ENCODE results near the gene UBTD1.
"Not testable (repeated sequence)": the region's sequence is repeated elsewhere in the genome, so short reads cannot be mapped to it uniquely, and the experiment has no call there.

The UBTD1 gene

GRCh38 chr10:97567891-97568290, 69.2 kb downstream of the UBTD1 start:
- Histone ChIP-seq H4K20me1 (no peaks in the 10 kb centered on the region), H3K4me2 (no peak overlapping the region)

GRCh38 chr10:97570146-97570788, 71.5 kb downstream of the UBTD1 start:
- Histone ChIP-seq H3K4me3 (no peak overlapping the region), H3K27me3 (no peaks in the 10 kb centered on the region), H3K9me3 (no peaks in the 10 kb centered on the region), H3K36me3 (no peaks in the 10 kb centered on the region), H4K20me1 (no peaks in the 10 kb centered on the region), H3K4me1 (peaks cover 25% of the 10 kb centered on the region), H3K9ac (no peak overlapping the region), H3K4me2 (no peak overlapping the region; the same call in 1 of the 2 replicates), H3K27ac (no peak overlapping the region)
- no peak for TF ChIP-seq Cebpa-rat (IDR thresholded peaks at IDR 0.05)

More at GRCh38 chr10:97567891-97568290, 69.2 kb downstream of the UBTD1 start:
- Histone ChIP-seq H3K27me3 (no peaks in the 10 kb centered on the region), H3K4me3 (no peak overlapping the region), H3K9me3 (peaks cover 3% of the 10 kb centered on the region; the same call in 1 of the 2 replicates), H3K9ac (no peak overlapping the region), H3K27ac (no peak overlapping the region), H3K4me1 (peaks cover 22% of the 10 kb centered on the region), H3K36me3 (no peaks in the 10 kb centered on the region)
- no peak for TF ChIP-seq Cebpa-rat (IDR thresholded peaks at IDR 0.05)

GRCh38 chr10:97570789-97571471, 72.2 kb downstream of the UBTD1 start:
- Histone ChIP-seq H3K36me3 (no peaks in the 10 kb centered on the region), H3K27ac (no peak overlapping the region), H3K4me1 (peaks cover 25% of the 10 kb centered on the region), H3K9me3 (no peaks in the 10 kb centered on the region), H3K4me3 (no peak overlapping the region), H3K4me2 (no peak overlapping the region; the same call in 1 of the 2 replicates), H4K20me1 (no peaks in the 10 kb centered on the region), H3K9ac (no peak overlapping the region), H3K27me3 (no peaks in the 10 kb centered on the region)
- no peak for TF ChIP-seq Cebpa-rat (IDR thresholded peaks at IDR 0.05)

GRCh38 chr10:97571622-97572021, 72.9 kb downstream of the UBTD1 start:
- Histone ChIP-seq H3K27me3 (no peaks in the 10 kb centered on the region), H3K4me3 (no peak overlapping the region), H3K9ac (no peak overlapping the region; the same call in 1 of the 2 replicates), H4K20me1 (no peaks in the 10 kb centered on the region), H3K27ac (0 out of 2 replicates have a peak overlapping the region, but pooled peaks have one; percentile 2), H3K4me2 (no peak overlapping the region), H3K9me3 (no peaks in the 10 kb centered on the region), H3K4me1 (peaks cover 25% of the 10 kb centered on the region), H3K36me3 (no peaks in the 10 kb centered on the region)
- TF ChIP-seq Cebpa-rat (IDR thresholded peaks at IDR 0.05): no peak

- Histone ChIP-seq H3K4me3 (no peak within 1 kb of the TSS), H3K9me3 (no peaks in the 10 kb centered on the region), H3K4me2 (peak within 1 kb of the TSS; percentile 13; the same call in 1 of the 2 replicates), H3K9ac (no peak within 1 kb of the TSS; the same call in 1 of the 2 replicates), H3K4me1 (peaks cover 25% of the 10 kb centered on the region), H3K27ac (0 out of 2 replicates have a peak within 1 kb of the TSS, but pooled peaks have one; percentile 2), H3K27me3 (no peaks in the 10 kb centered on the region), H3K36me3 (no peaks in the 10 kb centered on the region), H4K20me1 (no peaks in the 10 kb centered on the region)
- no peak for TF ChIP-seq Cebpa-rat (IDR thresholded peaks at IDR 0.05)
Observed at GRCh38 chr10:97572214-97572989, 73.7 kb downstream of the UBTD1 start, which contains the start of gene ANKRD2. Gene ANKRD2, plus strand, starts transcription at chr10:97572779. Its CDS starts 10 bp downstream, at chr10:97572789.

GRCh38 chr10:97573021-97573420, 74.3 kb downstream of the UBTD1 start:
- H4K20me1 ChIP-seq: no peaks in the 10 kb centered on the region
- no peaks in the 10 kb centered on the region for H3K36me3 ChIP-seq
- peak overlapping the region; percentile 13; the same call in 1 of the 2 replicates for H3K4me2 ChIP-seq
- no peaks in the 10 kb centered on the region for H3K27me3 ChIP-seq
- H3K9ac ChIP-seq: no peak overlapping the region
- no peak for TF ChIP-seq Cebpa-rat (IDR thresholded peaks at IDR 0.05)
- H3K4me3 ChIP-seq: no peak overlapping the region
- peaks cover 25% of the 10 kb centered on the region for H3K4me1 ChIP-seq
- H3K27ac ChIP-seq: no peak overlapping the region
- H3K9me3 ChIP-seq: no peaks in the 10 kb centered on the region

GRCh38 chr10:97573672-97574071, 74.9 kb downstream of the UBTD1 start:
- Histone ChIP-seq H3K27ac (no peak overlapping the region), H3K4me3 (no peak overlapping the region), H3K4me2 (no peak overlapping the region), H3K9ac (no peak overlapping the region), H3K9me3 (no peaks in the 10 kb centered on the region), H3K4me1 (peaks cover 25% of the 10 kb centered on the region), H4K20me1 (no peaks in the 10 kb centered on the region), H3K27me3 (no peaks in the 10 kb centered on the region), H3K36me3 (no peaks in the 10 kb centered on the region)
- TF ChIP-seq Cebpa-rat (IDR thresholded peaks at IDR 0.05): no peak

GRCh38 chr10:97574374-97575126, 75.8 kb downstream of the UBTD1 start:
- H3K9ac ChIP-seq: no peak overlapping the region
- no peak overlapping the region for H3K4me3 ChIP-seq
- no peaks in the 10 kb centered on the region for H3K36me3 ChIP-seq
- H3K27ac ChIP-seq: no peak overlapping the region
- H4K20me1 ChIP-seq: no peaks in the 10 kb centered on the region
- peaks cover 25% of the 10 kb centered on the region for H3K4me1 ChIP-seq
- no peaks in the 10 kb centered on the region for H3K9me3 ChIP-seq
- no peaks in the 10 kb centered on the region for H3K27me3 ChIP-seq
- H3K4me2 ChIP-seq: no peak overlapping the region
- no peak for TF ChIP-seq Cebpa-rat (IDR thresholded peaks at IDR 0.05)

GRCh38 chr10:97575127-97575668, 76.5 kb downstream of the UBTD1 start:
- Histone ChIP-seq H3K4me3 (no peak overlapping the region), H3K9ac (no peak overlapping the region), H3K4me2 (no peak overlapping the region), H4K20me1 (no peaks in the 10 kb centered on the region), H3K4me1 (peaks cover 25% of the 10 kb centered on the region), H3K36me3 (no peaks in the 10 kb centered on the region), H3K27me3 (no peaks in the 10 kb centered on the region), H3K9me3 (no peaks in the 10 kb centered on the region), H3K27ac (no peak overlapping the region)
- no peak for TF ChIP-seq Cebpa-rat (IDR thresholded peaks at IDR 0.05)

- not testable (repeated sequence) for H3K27ac ChIP-seq
Observed at GRCh38 chr10:97576487-97576886, 77.8 kb downstream of the UBTD1 start.

More at GRCh38 chr10:97576487-97576886, 77.8 kb downstream of the UBTD1 start:
- H3K4me3 ChIP-seq, H4K20me1 ChIP-seq, H3K9me3 ChIP-seq, H3K9ac ChIP-seq, H3K36me3 ChIP-seq, H3K27me3 ChIP-seq, H3K4me2 ChIP-seq: not testable (repeated sequence)
- H3K4me1 ChIP-seq: peaks cover 15% of the 10 kb centered on the region
